CD4-positive, alpha-beta T cell treated with Interleukin-6 for 4 hours (primary cell): ENCODE results near the gene ASTN1.

ENCODE experiments used
- DNase-seq: peaks from one replicate; pipeline ENCODE4 v3.0.0-alpha.2; 2020; ENCODE audit warnings: mixed read lengths

The ASTN1 gene

GRCh38 chr1:176976771-176977170 lies 187.7 kb downstream of the ASTN1 start:
- no peak for DNase-seq

- no peak for DNase-seq
These were observed 188.3 kb downstream of the ASTN1 start for GRCh38 chr1:176976225-176976624.

- no peak for DNase-seq
These were observed 199.8 kb downstream of the ASTN1 start for GRCh38 chr1:176964687-176965086.

- DNase-seq, result no peak
These were observed 201.3 kb downstream of the ASTN1 start for GRCh38 chr1:176963181-176963580.

GRCh38 chr1:176961678-176962077 lies 202.8 kb downstream of the ASTN1 start:
- no peak for DNase-seq

GRCh38 chr1:176959191-176959820 lies 205.2 kb downstream of the ASTN1 start:
- DNase-seq, result no peak

GRCh38 chr1:176957603-176958002 lies 206.9 kb downstream of the ASTN1 start:
- no peak for DNase-seq

- no peak for DNase-seq
These were observed 210.3 kb downstream of the ASTN1 start for GRCh38 chr1:176954242-176954641.

GRCh38 chr1:176950736-176951324 lies 213.7 kb downstream of the ASTN1 start:
- DNase-seq, result no peak

- DNase-seq, result no peak
These were observed 215.4 kb downstream of the ASTN1 start for GRCh38 chr1:176949033-176949662.

GRCh38 chr1:176944606-176945005 lies 219.9 kb downstream of the ASTN1 start:
- no peak for DNase-seq

GRCh38 chr1:176943783-176944182 lies 220.7 kb downstream of the ASTN1 start:
- DNase-seq, result no peak

GRCh38 chr1:176942346-176942745 lies 222.2 kb downstream of the ASTN1 start:
- DNase-seq, result no peak

GRCh38 chr1:176939993-176940392 lies 224.5 kb downstream of the ASTN1 start:
- DNase-seq, result no peak

- no peak for DNase-seq
These were observed 226.1 kb downstream of the ASTN1 start for GRCh38 chr1:176938375-176938774.

GRCh38 chr1:176934370-176934769 lies 230.1 kb downstream of the ASTN1 start:
- DNase-seq, result no peak

- no peak for DNase-seq
These were observed 232.1 kb downstream of the ASTN1 start for GRCh38 chr1:176932114-176933104.

GRCh38 chr1:176931526-176931925 lies 233.0 kb downstream of the ASTN1 start:
- no peak for DNase-seq

- DNase-seq, result no peak
These were observed 238.0 kb downstream of the ASTN1 start for GRCh38 chr1:176926330-176927086.

- DNase-seq, result no peak
These were observed 239.3 kb downstream of the ASTN1 start for GRCh38 chr1:176925223-176925622.

GRCh38 chr1:176923283-176923682 lies 241.2 kb downstream of the ASTN1 start:
- DNase-seq, result no peak
